Kidney (tissue), 14 donors: Measurements from ENCODE around the gene RUNX1. TPM values are rescaled to one million over a fixed set of nuclear protein-coding genes. Genes with fewer than 3 reads are reported as not detected.

Experiments
- DNase-seq, 5 donors: peaks; one replicate each; pipeline ENCODE4 v3.0.0-alpha.2; 2013 to 2020
- FAIRE-seq: peaks from 2 replicates; lab custom pipeline; 2012; peaks lifted over from hg19 to GRCh38; lab: Jason Lieb, UNC
- H3K27ac ChIP-seq, 2 donors: one replicate each; pipeline ENCODE4 v1.7.0; 2013; ENCODE audit warnings: low read depth in 2 of 2, low read length in 2 of 2, inconsistent platforms in 1 of 2
- H3K27me3 ChIP-seq: one replicate; pipeline ENCODE4 v1.7.1; 2013; ENCODE audit warnings: low read length, inconsistent platforms; ENCODE audit not compliant: control insufficient read depth, insufficient read depth
- H3K36me3 ChIP-seq, 3 donors: one replicate each; pipeline versions ENCODE4 v1.7.0 to v1.7.1; 2013; ENCODE audit warnings: low read length in 3 of 3, control low read depth in 1 of 3, inconsistent platforms in 1 of 3; ENCODE audit not compliant: insufficient read depth in 3 of 3, control insufficient read depth in 2 of 3
- H3K4me1 ChIP-seq, 3 donors: one replicate each; pipeline versions ENCODE4 v1.7.0 to v1.7.1; 2013; ENCODE audit warnings: low read length in 3 of 3, inconsistent platforms in 1 of 3, low read depth in 1 of 3; ENCODE audit not compliant: control insufficient read depth in 2 of 3, insufficient read depth in 2 of 3
- H3K4me3 ChIP-seq, 3 donors: one replicate each; pipeline versions ENCODE4 v1.7.0 to v1.8.1; 2013; ENCODE audit warnings: low read length in 3 of 3, control low read depth in 1 of 3, inconsistent platforms in 1 of 3
- H3K9ac ChIP-seq, 3 donors: one replicate each; pipeline versions ENCODE4 v1.7.0 to v1.7.1; 2013; ENCODE audit warnings: low read length in 3 of 3, control low read depth in 1 of 3, inconsistent platforms in 1 of 3
- H3K9me3 ChIP-seq, 3 donors: one replicate each; pipeline versions ENCODE4 v1.7.0 to v1.7.1; 2013; ENCODE audit warnings: low read length in 3 of 3, control low read depth in 1 of 3, inconsistent platforms in 1 of 3; ENCODE audit not compliant: control insufficient read depth in 2 of 3, insufficient read depth in 1 of 3
- intact Hi-C: fragments of 100-400 bp; cut with DNase I; formaldehyde crosslinking; loops from one replicate; pipeline ENCODE4 v1.11.1; 2022
- polyA plus RNA-seq: library from polyadenylated mRNA; stranded (reverse); fragments of 350-450 nt; fragmentation: Illumina TruSeq; extraction: RNeasy Lipid Tissue Mini Kit (QIAGEN cat#74804); gene quantifications from one replicate; pipeline ENCODE4 v1.2.3, GENCODE V29; 2014; ENCODE audit warnings: low read depth, low replicate concordance; ENCODE audit not compliant: insufficient read depth
- total RNA-seq: library from RNA; stranded (reverse); fragmentation: NEBNext Ultra II Directional; extraction: Animal tissue kit (Norgen Biotek cat#: 25700); gene quantifications from one replicate; pipeline ENCODE4 v1.2.1, GENCODE V29; 2021
- TF ChIP-seq, protein P1 (sequence below): IDR thresholded peaks from 3 replicates; pipeline ENCODE4 v1.5.1; 2012; ENCODE audit warnings: mild to moderate bottlenecking, moderate library complexity, borderline replicate concordance; ENCODE audit not compliant: insufficient read depth; ENCODE audit errors: extremely low read depth
- donor health status: control.
- donor health status: control.
- donor health status: control.
- donor health status: control.
- donor health status: control.
- donor health status: DM: yes; HTN: yes; CAD: no.
- donor health status: Normal renal cell carcinoma (clear cell type).

RUNX1 gene
- total and polyA plus RNA-seq, 2 donors from 2014 or later = 1.3 to 58.0 TPM

DNA sequence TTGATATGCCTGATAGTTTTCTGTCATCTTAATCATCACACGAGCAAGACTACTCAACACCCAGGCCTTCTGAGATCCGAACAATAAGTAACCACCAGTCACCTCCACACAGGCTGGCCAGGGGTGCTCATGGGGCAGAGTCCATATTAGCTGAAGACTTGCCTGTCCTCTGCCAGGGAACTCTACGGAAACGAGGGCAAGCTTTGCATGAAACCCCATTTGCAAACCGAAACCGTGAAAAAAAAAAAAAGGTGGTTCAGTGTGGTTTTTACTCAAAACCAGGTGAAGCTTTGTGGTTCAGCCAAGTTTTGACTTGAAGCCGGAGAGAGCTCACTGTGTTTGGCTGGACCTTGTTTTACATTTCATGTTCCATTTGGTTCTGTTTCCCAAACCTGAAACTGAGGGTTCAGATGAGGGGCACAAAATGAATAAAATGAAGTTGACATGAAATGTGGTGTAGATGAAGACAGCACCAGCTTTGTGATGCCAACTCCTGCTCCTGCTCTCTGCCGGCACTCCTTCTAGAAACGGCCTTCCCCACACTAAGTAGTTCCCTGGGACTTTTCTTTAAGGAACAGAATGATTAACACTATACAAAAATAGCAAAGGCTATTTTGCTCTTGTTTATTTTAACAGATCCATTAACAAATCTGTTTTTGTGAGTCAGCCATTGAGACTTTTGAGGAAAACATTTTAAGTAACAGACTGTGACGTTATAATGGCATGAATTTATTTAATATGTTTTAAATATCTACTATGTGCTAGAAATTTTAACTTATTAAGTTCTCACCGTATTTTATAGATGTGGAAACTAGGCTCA is 74.7 kb downstream of the RUNX1 start:
- no peak overlapping the region for H3K9ac ChIP-seq
- H3K27me3 ChIP-seq = no peaks in the 10 kb centered on the region
- TF ChIP-seq, protein P1, sequence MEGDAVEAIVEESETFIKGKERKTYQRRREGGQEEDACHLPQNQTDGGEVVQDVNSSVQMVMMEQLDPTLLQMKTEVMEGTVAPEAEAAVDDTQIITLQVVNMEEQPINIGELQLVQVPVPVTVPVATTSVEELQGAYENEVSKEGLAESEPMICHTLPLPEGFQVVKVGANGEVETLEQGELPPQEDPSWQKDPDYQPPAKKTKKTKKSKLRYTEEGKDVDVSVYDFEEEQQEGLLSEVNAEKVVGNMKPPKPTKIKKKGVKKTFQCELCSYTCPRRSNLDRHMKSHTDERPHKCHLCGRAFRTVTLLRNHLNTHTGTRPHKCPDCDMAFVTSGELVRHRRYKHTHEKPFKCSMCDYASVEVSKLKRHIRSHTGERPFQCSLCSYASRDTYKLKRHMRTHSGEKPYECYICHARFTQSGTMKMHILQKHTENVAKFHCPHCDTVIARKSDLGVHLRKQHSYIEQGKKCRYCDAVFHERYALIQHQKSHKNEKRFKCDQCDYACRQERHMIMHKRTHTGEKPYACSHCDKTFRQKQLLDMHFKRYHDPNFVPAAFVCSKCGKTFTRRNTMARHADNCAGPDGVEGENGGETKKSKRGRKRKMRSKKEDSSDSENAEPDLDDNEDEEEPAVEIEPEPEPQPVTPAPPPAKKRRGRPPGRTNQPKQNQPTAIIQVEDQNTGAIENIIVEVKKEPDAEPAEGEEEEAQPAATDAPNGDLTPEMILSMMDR = no peak
- H3K4me3 ChIP-seq = no peak overlapping the region
- H3K27ac ChIP-seq = no peak overlapping the region
- no peaks in the 10 kb centered on the region for H3K4me1 ChIP-seq
- intact Hi-C loops = no loop called here
- no peaks in the 10 kb centered on the region for H3K36me3 ChIP-seq
- DNase-seq (no peak), FAIRE-seq (no peak)
- no peaks in the 10 kb centered on the region for H3K9me3 ChIP-seq

DNA sequence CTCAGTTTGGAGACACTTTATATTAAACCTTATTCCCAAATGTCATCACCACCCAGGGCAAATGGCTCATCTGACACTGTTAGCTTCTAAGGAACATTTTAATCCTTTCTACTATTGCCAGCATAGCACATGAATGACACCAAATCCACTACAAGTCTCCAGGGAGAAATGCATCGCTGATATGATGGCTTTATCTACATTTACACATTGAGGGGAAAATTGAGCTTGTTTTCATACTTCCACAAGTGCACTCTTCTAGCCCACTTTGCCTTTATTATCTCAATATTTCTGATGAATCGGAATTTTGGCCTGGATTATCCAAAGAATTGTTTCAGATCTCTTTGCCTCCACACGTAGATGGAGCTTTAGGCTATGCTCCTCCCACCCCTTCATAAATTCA is 75.4 kb downstream of the RUNX1 start:
- DNase-seq = no peak
- no peak overlapping the region for H3K27ac ChIP-seq
- no peaks in the 10 kb centered on the region for H3K27me3 ChIP-seq
- H3K4me3 ChIP-seq = no peak overlapping the region
- H3K9me3 ChIP-seq = no peaks in the 10 kb centered on the region
- no peak overlapping the region for H3K9ac ChIP-seq
- no peaks in the 10 kb centered on the region for H3K4me1 ChIP-seq
- no peak for FAIRE-seq
- no peaks in the 10 kb centered on the region for H3K36me3 ChIP-seq
- intact Hi-C loops = no loop called here
- TF ChIP-seq, protein P1 = no peak

DNA sequence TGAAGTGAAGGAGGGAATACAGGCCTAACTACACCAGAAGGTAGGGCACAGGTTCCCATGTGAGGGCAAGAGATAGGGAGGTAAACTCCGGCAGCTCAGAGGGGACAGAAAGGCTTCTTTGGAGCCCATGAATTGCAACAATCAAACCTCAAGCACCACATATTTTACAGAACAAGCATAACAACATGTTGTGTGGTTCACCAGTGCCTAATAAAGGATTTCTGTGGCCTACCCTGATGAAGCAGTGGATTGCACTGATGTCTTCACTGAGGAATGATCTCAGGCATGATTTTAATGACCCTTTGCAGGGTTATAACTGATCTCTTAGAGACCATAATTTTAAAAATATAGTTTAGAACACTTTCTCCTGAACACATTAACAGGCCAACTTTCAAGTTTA is 77.4 kb downstream of the RUNX1 start:
- no peak for FAIRE-seq
- no peaks in the 10 kb centered on the region for H3K36me3 ChIP-seq
- H3K27ac ChIP-seq = no peak overlapping the region
- no peaks in the 10 kb centered on the region for H3K4me1 ChIP-seq
- H3K9me3 ChIP-seq = no peaks in the 10 kb centered on the region
- intact Hi-C loops = no loop called here
- TF ChIP-seq, protein P1 = no peak
- H3K4me3 ChIP-seq = no peak overlapping the region
- no peak overlapping the region for H3K9ac ChIP-seq
- no peak for DNase-seq
- no peaks in the 10 kb centered on the region for H3K27me3 ChIP-seq
